GM18870 (cell line): Measurements from ENCODE around the gene NRXN3.

Experiments
- ATAC-seq: cut with Tn5 transposase; IDR thresholded peaks from one replicate; pipeline ENCODE4 v1.9.1; 2021; ENCODE audit warnings: moderate library complexity; ENCODE audit not compliant: unreplicated experiment

NRXN3 gene

GRCh38 chr14:78885884-78886283, 715.7 kb downstream of the NRXN3 start:
- no peak for ATAC-seq

DNA sequence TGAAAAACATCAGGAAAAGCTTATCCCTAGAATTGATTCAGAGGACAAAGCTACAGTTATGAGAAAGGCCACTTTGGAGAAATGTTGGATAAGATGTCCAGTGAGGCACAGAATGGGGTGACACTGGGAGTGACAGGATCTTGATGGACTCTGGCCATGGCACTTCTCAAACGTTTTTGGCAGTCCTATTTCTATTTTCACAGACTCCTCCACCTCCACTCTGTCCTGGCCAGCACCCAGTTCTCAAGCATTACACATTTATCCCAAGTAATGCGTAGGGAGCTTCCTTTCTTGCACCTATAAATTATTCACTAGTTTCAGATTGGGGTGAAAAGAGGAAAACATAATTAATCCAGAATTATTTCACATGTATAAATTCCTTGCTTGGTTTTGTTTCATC, 727.3 kb downstream of the NRXN3 start:
- no peak for ATAC-seq

GRCh38 chr14:78902010-78902623, 731.9 kb downstream of the NRXN3 start:
- no peak for ATAC-seq

DNA sequence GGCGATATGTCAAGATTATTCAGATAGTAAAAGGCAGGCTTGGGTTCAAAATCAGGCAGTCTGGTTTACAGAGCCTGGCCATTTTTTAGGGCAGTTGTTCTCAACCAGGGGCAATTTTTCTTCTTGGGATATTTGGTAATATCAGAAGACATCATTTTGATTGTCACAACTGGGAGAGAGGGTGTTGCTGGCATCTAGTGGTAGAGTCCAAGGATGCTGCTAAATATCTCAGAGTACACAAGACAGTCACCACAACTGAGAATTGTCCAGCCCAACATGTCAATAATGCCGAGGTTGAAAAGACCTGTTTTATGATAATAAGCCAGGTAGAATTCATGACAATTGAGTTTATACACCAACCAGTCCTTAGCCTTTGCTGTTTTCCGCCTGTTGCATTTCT, 733.9 kb downstream of the NRXN3 start:
- no peak for ATAC-seq

GRCh38 chr14:78917462-78917861, 747.3 kb downstream of the NRXN3 start:
- ATAC-seq: no peak

DNA sequence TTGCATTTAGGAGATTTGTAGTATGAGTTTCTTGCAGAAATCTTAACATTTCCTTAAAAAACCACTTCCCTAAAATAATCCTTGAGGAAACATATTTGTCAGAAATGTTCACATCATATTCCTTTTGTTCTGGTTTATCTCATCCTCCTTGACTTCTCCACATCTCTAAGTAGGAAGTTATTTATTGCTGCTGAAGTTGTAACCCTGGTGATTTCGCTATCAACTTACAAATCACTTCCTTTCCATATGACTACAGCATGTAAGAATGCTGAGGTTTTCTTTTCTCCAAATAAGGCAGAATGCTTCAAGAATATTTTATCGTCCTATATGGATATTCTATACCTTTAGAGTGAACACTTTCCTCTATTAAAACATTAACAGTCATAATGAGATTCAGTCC, 751.7 kb downstream of the NRXN3 start:
- ATAC-seq: no peak

- no peak for ATAC-seq
Measured at GRCh38 chr14:78927261-78927660, 757.1 kb downstream of the NRXN3 start.

GRCh38 chr14:78933166-78933565, 763.0 kb downstream of the NRXN3 start:
- no peak for ATAC-seq

DNA sequence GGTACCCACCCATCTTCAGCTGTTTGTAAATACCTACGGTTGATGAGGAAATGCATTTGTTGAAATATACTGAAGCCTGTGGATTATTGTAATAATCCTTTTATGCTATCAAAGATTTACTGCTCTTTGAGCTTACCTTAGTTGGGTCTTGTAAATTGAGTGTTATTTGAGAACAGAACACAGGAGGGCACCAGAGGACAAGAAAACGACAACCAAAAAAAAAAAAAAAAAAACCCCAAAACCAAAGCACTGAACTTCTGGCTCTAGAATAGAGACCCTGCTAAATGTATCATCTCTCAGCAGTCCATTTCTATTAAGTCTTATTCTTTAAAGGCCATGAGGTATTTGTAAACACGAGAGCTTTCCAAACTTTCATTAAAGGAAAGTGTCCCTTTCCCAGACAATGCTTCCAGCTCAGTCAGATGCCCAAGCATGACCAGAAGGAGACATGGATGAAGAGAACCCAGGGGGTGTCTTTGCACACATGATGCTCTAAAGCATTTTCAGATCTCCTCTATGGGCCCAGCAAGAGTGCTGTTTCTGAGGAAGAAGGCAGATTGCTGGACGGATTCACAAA, 763.9 kb downstream of the NRXN3 start:
- ATAC-seq: no peak

DNA sequence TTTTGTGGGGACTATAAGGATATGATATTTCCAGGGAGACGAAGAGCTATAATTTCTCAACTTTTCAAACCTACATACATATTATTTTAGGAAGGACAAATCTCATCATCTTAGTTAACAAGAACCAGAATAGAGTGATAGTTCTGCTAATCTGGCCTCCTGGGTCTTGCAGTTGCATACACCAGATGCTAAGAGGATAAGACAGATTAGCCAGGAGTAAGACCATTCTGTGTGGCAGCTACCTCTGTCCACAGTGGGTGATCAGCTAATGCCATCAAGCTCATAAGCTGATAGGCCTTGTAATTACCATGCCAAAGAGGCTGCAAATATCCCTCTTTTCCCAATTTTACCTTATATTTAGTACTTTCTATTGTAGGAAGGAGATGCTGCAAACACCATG, 776.8 kb downstream of the NRXN3 start:
- no peak for ATAC-seq

- no peak for ATAC-seq
Measured at GRCh38 chr14:78947681-78948080, 777.5 kb downstream of the NRXN3 start.

DNA sequence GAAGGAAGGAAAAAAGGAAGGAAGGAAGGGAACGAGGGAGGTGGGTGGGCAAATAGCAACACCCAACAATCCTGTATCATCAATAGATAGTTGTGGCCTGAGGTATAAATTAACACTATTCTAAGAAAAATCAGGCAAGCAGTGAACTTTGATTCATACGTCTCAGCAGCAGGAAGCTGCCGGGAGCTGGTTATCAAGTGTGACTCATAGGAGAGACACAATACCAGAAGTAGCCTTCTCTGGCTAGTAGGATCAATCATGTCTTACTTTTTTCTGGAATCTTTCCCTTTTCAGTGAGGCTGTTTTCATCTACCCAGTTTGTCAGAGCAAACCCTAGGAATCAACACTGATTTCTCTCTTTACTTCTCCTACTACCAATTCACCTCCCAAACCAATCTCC, 780.5 kb downstream of the NRXN3 start:
- no peak for ATAC-seq

DNA sequence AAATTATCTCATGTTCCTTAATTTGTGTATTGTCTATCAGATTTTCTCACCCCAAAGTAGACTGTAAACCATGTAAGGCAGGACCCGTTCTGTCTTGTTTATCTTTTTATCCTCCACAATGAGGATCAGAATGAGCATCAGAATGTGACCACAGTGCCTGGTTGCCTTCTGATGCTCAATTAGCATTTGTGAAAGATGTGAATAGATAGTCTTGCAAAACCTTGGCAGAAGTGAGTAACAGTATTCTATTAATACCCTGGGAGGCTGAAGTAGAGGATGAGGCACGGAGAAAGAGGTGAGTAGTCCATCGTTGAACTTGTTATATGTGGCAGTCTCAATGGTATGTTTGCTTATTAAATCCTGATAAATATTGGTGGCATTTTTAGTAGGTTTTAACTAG, 781.4 kb downstream of the NRXN3 start:
- ATAC-seq: no peak

- peak; percentile 74 for ATAC-seq
Measured at GRCh38 chr14:78959674-78960264, 789.6 kb downstream of the NRXN3 start.

DNA sequence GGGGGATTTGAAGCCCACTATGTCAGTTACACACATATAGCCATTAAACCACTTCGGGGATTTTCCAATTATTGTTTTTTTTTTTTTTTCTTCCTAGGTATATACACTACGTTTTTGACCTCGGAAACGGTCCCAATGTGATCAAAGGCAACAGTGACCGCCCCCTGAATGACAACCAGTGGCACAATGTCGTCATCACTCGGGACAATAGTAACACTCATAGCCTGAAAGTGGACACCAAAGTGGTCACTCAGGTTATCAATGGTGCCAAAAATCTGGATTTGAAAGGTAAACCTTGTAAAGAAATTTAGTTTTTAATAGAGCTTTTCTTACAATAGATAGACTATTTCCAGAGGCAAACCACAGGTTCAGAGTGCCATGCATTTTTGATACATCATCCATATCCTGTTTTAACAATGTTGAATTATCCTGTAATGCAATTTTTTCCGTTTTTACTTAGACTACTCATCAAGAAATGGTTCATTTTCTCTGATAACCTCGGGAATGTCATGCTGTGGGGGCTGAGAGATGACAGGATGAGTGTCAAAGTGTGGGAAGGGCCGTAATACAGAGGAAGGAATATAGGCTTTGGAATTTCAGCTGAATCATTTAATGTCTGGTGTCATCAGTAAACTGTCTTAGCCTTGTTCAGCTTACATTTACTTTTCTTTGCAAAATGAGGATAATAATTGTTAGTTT, 797.1 kb downstream of the NRXN3 start:
- no peak for ATAC-seq

DNA sequence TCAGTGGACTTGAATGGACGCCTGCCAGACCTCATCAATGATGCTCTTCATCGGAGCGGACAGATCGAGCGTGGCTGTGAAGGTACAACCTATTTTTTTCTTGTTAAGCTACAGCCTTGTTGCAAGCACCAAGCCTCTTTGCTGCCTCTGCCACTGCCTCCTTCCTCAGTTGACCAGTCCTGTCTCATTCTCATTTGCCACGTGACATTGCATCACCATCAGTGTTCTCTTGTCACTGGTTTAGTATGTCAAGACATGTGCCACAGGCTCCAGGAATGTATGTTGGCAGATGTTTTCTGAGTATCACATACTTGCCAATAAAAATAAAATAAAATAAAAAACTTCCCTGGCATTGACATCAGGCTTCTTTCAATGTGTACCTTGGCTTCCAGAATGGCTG, 798.1 kb downstream of the NRXN3 start:
- ATAC-seq: no peak

- ATAC-seq: no peak
Measured at GRCh38 chr14:78970677-78971076, 800.5 kb downstream of the NRXN3 start.

GRCh38 chr14:78972440-78972839, 802.3 kb downstream of the NRXN3 start:
- ATAC-seq: no peak

- no peak for ATAC-seq
Measured at GRCh38 chr14:78974691-78975090, 804.5 kb downstream of the NRXN3 start.

DNA sequence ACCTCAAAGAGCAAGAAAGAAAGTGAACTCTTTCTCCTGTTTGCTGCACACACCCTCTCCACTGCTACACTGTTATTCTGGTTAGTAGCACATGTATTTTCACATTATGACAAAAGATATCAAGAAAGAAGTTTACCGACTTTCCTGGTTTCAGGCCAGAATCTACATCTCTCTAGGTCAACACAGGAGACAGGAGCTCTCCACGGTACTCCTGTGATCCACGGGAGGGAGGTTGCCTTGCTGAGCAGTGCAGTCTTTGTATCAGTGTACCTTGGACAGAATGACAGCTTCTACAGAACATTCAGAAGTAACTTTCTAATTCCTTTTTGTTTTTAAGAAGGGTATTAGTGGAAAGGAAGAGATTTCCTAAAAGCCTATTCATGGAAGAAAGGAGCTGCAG, 805.6 kb downstream of the NRXN3 start:
- no peak for ATAC-seq

DNA sequence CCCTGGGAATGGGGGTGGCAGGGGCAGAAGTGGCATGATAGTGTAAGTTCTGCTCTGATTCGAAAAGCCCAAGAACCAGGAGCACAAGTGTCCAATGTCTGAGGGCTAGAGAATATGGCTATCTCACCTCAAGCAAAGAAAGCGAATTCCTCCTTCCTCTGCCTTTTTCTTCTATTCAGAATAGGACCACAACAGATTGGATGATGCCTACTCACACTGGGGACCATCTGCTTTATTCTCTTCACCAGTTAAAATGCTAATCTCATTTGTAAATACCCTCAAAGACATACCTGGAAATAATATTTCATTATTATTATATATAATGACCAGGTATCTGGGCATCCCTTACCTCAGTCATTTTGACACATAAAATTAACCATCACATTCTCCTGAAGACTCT, 808.7 kb downstream of the NRXN3 start:
- no peak for ATAC-seq

GRCh38 chr14:78982551-78982950, 812.4 kb downstream of the NRXN3 start:
- ATAC-seq: no peak
